Urinary bladder (tissue), 4 donors: ENCODE measurements around the gene TMEM252. TPM values are rescaled to one million over a fixed set of nuclear protein-coding genes. Genes with fewer than 3 reads are reported as not detected.

ENCODE experiments used
- DNase-seq: peaks from one replicate; pipeline ENCODE4 v3.0.0-alpha.2; 2015; ENCODE audit errors: extremely low spot score
- H3K27ac ChIP-seq: one replicate; pipeline ENCODE4 v1.5.1; 2013; ENCODE audit warnings: low read depth, mild to moderate bottlenecking, moderate library complexity
- H3K36me3 ChIP-seq: one replicate; pipeline ENCODE4 v1.6.1; 2013; ENCODE audit warnings: mild to moderate bottlenecking, moderate library complexity; ENCODE audit not compliant: insufficient read depth
- H3K4me1 ChIP-seq: one replicate; pipeline ENCODE4 v1.6.1; 2013; ENCODE audit warnings: mild to moderate bottlenecking, moderate library complexity; ENCODE audit not compliant: insufficient read depth
- H3K4me3 ChIP-seq: one replicate; pipeline ENCODE4 v1.5.1; 2013; ENCODE audit warnings: low read depth, low read length
- WGBS: extraction: QIAGEN DNeasy Blood & Tissue Kit; methylation state at CpG from one replicate; pipeline ENCODE4 v1.1.7; 2013; 5-methylcytosine and 5-hydroxymethylcytosine counted together
- polyA plus RNA-seq: library from polyadenylated mRNA; stranded (reverse); fragments of 200-250 nt; gene quantifications from one replicate; pipeline ENCODE4 v1.2.3, GENCODE V29; 2013
- total RNA-seq: library from RNA; depleted of rRNA; stranded (reverse); fragments of >200 nt; gene quantifications from one replicate; pipeline ENCODE4 v1.2.3, GENCODE V29; 2014
- donor health status: healthy with polysubstance abuse.
- donor health status: healthy.

The TMEM252 gene
- total and polyA plus RNA-seq, 2 donors: 0.24 TPM; not detected in 1

- Histone ChIP-seq H3K36me3 (no peaks in the 10 kb centered on the region), H3K27ac (peak overlapping the region; percentile 29)
These were observed 17.2 kb downstream of the TMEM252 start for GRCh38 chr9:68523367-68523936.

GRCh38 chr9:68522954-68523353 lies 17.7 kb downstream of the TMEM252 start:
- 87% methylated on average over 3 of the region's 3 CpGs for WGBS
- Histone ChIP-seq H3K4me3 (no peak overlapping the region), H3K27ac (peak overlapping the region; percentile 3), H3K36me3 (no peaks in the 10 kb centered on the region), H3K4me1 (no peaks in the 10 kb centered on the region)
- DNase-seq: no peak

More at GRCh38 chr9:68523367-68523936, 17.2 kb downstream of the TMEM252 start:
- 75% methylated on average over 4 of the region's 4 CpGs for WGBS
- Histone ChIP-seq H3K4me1 (no peaks in the 10 kb centered on the region), H3K4me3 (no peak overlapping the region)
- peak; percentile 80 for DNase-seq

- no peak overlapping the region for H3K27ac ChIP-seq
- H3K36me3 ChIP-seq: no peaks in the 10 kb centered on the region
- DNase-seq: no peak
- 62% methylated on average over 4 of the region's 4 CpGs for WGBS
- H3K4me3 ChIP-seq: no peak overlapping the region
- H3K4me1 ChIP-seq: no peaks in the 10 kb centered on the region
These were observed 18.6 kb downstream of the TMEM252 start for GRCh38 chr9:68522131-68522530.

- H3K36me3 ChIP-seq: no peaks in the 10 kb centered on the region
- WGBS: 73% methylated on average over 4 of the region's 4 CpGs
- peak; percentile 39 for DNase-seq
- no peaks in the 10 kb centered on the region for H3K4me1 ChIP-seq
- H3K27ac ChIP-seq: no peak overlapping the region
- H3K4me3 ChIP-seq: no peak overlapping the region
These were observed 25.2 kb downstream of the TMEM252 start for GRCh38 chr9:68515326-68516017.

- WGBS: 92% methylated on average over 4 of the region's 4 CpGs
- no peak overlapping the region for H3K27ac ChIP-seq
These were observed 26.7 kb downstream of the TMEM252 start for GRCh38 chr9:68513981-68514380.

GRCh38 chr9:68513385-68513784 lies 27.3 kb downstream of the TMEM252 start:
- Histone ChIP-seq H3K4me1 (no peaks in the 10 kb centered on the region), H3K36me3 (no peaks in the 10 kb centered on the region), H3K27ac (no peak overlapping the region), H3K4me3 (no peak overlapping the region)
- 65% methylated on average over 3 of the region's 3 CpGs for WGBS
- DNase-seq: no peak

More at GRCh38 chr9:68513981-68514380, 26.7 kb downstream of the TMEM252 start:
- DNase-seq: no peak
- no peak overlapping the region for H3K4me3 ChIP-seq
- no peaks in the 10 kb centered on the region for H3K4me1 ChIP-seq
- no peaks in the 10 kb centered on the region for H3K36me3 ChIP-seq

- no peak overlapping the region for H3K4me3 ChIP-seq
- no peaks in the 10 kb centered on the region for H3K4me1 ChIP-seq
- H3K27ac ChIP-seq: no peak overlapping the region
These were observed 31.0 kb downstream of the TMEM252 start for GRCh38 chr9:68509689-68510088.

GRCh38 chr9:68508547-68508946 lies 32.1 kb downstream of the TMEM252 start:
- no peaks in the 10 kb centered on the region for H3K4me1 ChIP-seq
- no peak overlapping the region for H3K4me3 ChIP-seq
- H3K27ac ChIP-seq: no peak overlapping the region
- 67% methylated on average over 2 of the region's 2 CpGs for WGBS
- no peaks in the 10 kb centered on the region for H3K36me3 ChIP-seq
- no peak for DNase-seq

More at GRCh38 chr9:68509689-68510088, 31.0 kb downstream of the TMEM252 start:
- DNase-seq: no peak
- no peaks in the 10 kb centered on the region for H3K36me3 ChIP-seq

GRCh38 chr9:68507806-68508145 lies 32.9 kb downstream of the TMEM252 start:
- no peaks in the 10 kb centered on the region for H3K4me1 ChIP-seq
- no peak overlapping the region for H3K4me3 ChIP-seq
- WGBS: 50% methylated on average over 2 of the region's 2 CpGs
- H3K27ac ChIP-seq: no peak overlapping the region
- no peaks in the 10 kb centered on the region for H3K36me3 ChIP-seq
- DNase-seq: no peak

- no peak for DNase-seq
- H3K36me3 ChIP-seq: no peaks in the 10 kb centered on the region
- no peaks in the 10 kb centered on the region for H3K4me1 ChIP-seq
- no peak overlapping the region for H3K27ac ChIP-seq
- WGBS: 30% methylated on average over 7 of the region's 7 CpGs
- no peak overlapping the region for H3K4me3 ChIP-seq
These were observed 33.4 kb downstream of the TMEM252 start for GRCh38 chr9:68507130-68507805.

- no peak overlapping the region for H3K4me3 ChIP-seq
- no peaks in the 10 kb centered on the region for H3K4me1 ChIP-seq
- H3K36me3 ChIP-seq: no peaks in the 10 kb centered on the region
- WGBS: 78% methylated on average over 1 of the region's 1 CpG
- no peak overlapping the region for H3K27ac ChIP-seq
- DNase-seq: no peak
These were observed 34.1 kb downstream of the TMEM252 start for GRCh38 chr9:68506551-68506950.

GRCh38 chr9:68505681-68506409 lies 34.8 kb downstream of the TMEM252 start:
- DNase-seq: no peak
- WGBS: 60% methylated on average over 4 of the region's 4 CpGs
- Histone ChIP-seq H3K4me3 (no peak overlapping the region), H3K27ac (no peak overlapping the region), H3K4me1 (no peaks in the 10 kb centered on the region), H3K36me3 (no peaks in the 10 kb centered on the region)

- Histone ChIP-seq H3K36me3 (no peaks in the 10 kb centered on the region), H3K4me3 (no peak overlapping the region), H3K27ac (no peak overlapping the region), H3K4me1 (no peaks in the 10 kb centered on the region)
- 60% methylated on average over 4 of the region's 4 CpGs for WGBS
- no peak for DNase-seq
These were observed 38.4 kb downstream of the TMEM252 start for GRCh38 chr9:68502279-68502678.
